GM19025 (cell line): ENCODE measurements around the gene MATR3.
"Not testable (repeated sequence)": the region's sequence is repeated elsewhere in the genome, so short reads cannot be mapped to it uniquely, and the experiment has no call there.

Experiments
- ATAC-seq: cut with Tn5 transposase; IDR thresholded peaks from one replicate; pipeline ENCODE4 v1.9.1; 2021; ENCODE audit warnings: mild to moderate bottlenecking, low read depth, moderate library complexity; ENCODE audit not compliant: unreplicated experiment

The MATR3 gene

DNA sequence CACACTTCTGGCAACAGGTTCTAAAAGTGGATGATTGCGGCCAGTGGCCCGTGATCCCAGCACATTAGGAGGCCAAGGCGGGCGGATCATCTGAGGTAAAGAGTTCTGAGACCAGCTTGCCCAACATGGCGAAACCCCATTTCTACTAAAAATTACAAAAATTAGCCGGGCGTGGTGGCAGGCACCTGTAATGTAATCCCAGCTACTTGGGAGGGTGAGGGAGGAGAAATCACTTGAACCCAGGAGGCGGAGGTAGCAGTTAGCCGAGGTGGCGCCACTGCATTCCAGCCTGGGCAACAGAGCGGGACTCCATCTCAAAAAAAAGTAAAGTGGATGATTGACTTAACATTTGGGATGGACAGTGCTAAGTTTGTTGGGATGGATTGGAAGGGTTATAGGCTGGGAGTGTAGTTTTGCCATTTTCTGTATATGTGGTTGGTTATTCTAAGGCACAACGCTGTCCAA lies 3.4 kb downstream of the MATR3 start:
- ATAC-seq, result no peak

DNA sequence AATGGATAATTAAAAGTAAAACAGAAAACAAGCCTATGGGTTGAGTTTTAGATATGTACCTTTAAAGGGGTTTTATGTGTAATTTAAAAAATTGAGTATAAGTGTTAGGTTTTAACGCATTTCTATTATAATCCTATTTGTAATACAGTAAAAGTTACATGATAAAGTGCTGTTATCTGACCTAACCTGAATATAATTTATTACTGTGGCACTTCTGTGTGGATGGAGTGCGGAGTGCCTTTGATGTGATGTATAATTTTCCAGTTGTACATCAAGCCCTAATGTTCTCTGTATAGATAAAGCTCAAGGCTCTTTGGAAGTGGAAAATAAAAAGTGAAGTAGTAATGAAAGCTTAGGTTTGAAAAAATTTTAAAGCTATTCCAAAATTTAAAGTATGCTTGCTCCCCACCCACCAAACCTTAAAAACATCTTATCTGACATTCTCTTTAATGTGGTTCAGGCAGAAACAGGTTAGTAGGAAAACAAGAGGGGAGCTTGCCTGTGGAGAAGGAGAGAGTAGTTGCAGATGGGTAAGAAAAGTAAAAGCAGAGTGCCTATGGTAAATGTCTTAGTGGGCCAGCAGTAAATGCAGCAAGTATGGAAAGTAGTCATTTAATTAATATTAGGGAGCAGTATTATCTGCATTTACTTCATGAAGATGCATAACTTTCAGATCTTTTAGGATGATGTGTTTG lies 4.0 kb downstream of the MATR3 start:
- no peak for ATAC-seq

DNA sequence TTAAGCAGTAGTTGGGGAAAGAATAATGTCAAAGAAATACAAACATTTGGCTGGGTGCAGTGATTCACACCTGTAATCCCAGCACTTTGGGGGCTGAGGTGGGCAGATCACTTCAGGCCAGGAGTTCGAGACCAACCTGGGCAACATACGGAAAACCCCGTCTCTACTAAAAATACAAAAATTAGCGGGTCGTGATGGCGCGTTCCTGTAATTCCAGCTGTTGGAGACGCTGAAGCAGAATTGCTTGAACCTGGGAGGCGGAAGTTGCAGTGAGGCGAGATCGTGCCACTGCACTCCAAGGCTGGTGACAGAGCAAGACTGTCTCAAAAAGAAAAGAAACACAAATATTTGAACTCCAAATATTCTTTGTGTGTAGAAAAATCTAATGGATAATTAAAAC lies 4.7 kb downstream of the MATR3 start:
- ATAC-seq, result no peak

DNA sequence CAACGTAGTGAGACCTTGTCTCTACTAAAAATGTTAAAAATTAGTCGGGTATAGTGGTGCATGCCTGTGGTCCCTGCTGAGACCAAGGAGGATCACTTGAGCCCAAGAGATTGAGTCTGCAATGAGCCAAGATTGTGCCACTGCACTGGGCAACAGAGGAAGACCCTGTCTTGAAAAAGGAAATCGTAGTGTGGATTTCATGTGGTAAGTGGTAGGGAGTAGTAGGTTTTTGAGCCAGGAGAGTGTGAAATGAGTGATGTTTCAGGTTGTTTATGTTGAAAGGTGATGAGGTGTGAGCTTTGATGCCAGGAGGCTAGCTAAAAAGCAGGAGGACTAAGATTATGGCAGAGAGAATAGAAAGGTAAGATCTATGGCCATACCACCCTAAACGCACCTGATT lies 5.9 kb downstream of the MATR3 start:
- no peak for ATAC-seq

- no peak for ATAC-seq
Observed at GRCh38 chr5:139301808-139302499, 8.4 kb downstream of the MATR3 start.

- no peak for ATAC-seq
Observed at GRCh38 chr5:139304391-139305324, 11.1 kb downstream of the MATR3 start.

GRCh38 chr5:139306197-139306596 lies 12.7 kb downstream of the MATR3 start:
- no peak for ATAC-seq

DNA sequence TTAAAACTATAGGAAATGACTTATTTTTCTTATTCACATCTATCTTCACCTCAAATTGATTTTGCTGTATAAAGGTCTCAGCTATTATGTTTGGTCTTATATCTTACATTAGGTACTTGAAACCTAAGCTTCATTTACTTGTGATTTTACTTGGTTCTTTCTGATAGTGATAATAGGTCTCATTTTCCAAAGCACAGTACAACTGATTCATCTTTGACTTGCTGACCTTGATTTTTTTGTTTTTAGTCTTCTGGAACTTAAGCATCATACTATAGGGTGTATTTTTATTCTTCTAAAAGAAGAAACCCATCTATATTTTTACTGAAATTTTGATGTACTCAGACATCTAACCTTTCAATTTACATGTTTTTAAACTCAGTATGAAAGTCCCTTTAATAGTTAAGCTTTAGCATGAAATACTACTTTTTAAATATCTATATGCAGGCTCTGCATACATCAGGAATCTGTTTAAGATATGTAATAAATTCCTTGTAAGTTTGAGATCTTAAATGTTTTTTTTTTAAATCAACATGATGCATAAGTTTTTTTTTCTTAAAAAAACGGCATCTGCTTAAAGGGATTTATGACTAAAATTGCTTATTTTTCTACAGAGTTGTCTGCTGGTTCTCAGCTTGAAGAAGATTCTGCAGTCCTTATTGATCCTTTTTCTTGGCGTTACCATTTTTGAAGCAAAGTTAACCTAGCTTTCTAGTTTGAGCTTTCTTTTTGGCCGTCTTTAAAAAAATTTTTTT lies 13.3 kb downstream of the MATR3 start:
- no peak for ATAC-seq

DNA sequence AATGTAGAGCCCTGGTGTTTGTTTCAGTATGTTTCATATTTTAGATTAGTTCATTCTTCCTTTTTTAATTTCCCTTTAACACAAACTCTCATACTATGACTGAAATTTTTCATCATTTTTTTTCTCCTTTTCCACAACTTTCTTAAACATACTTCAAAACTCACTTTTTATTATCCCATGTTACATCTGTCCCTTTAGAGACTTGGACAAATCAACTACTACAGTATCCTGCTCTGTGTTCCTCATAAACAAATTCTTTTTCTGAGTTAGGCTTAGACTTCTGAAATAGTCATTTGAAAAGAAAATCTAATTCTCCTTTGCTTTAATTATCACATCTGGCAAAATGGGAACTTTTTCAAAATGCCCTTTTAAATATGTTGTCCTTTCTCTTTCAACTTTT lies 15.3 kb downstream of the MATR3 start:
- ATAC-seq, result no peak

DNA sequence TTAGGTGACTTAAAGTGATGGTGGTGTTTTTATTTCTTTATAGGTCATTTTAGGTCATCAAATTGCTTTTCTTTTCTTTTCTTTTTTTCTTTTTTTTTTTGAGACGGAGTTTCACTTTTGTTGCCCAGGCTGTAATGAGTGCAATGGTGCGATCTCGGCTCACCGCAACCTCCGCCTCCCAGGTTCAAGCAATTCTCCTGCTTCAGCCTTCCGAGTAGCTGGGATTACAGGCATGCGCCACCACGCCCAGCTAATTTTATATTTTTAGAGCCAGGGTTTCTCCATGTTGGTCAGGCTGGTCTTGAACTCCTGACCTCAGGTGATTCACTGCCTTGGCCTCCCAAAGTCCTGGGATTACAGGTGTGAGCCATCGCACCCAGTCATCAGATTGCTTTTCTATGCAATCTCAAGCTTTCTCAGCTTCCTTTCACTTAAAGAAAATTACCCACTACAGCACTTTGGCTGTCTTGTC lies 17.2 kb downstream of the MATR3 start:
- not testable (repeated sequence) for ATAC-seq

DNA sequence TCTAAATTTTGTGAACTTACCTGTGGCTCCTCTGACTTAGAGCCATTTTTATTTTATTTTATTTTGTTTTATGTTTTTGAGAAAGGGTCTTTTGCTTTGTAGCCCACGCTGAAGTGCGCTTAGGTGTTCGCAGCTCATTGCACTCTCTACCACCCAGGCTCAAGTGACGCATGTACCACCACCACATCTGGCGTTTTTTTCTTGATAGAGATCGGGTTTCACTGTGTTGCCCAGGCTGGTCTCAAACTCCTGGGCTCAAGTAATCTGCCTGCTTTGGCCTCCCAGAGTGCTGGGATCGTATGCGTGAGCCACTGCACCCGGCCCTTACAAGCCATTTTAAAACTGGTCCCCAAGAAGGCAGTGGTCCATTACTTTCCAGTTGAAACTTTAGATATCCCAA lies 18.5 kb downstream of the MATR3 start:
- ATAC-seq, result no peak

GRCh38 chr5:139314276-139314675 lies 20.7 kb downstream of the MATR3 start:
- ATAC-seq, result no peak

- ATAC-seq, result no peak
Observed at GRCh38 chr5:139315056-139315615, 21.6 kb downstream of the MATR3 start.

GRCh38 chr5:139335811-139336210 lies 42.3 kb downstream of the MATR3 start:
- ATAC-seq, result no peak

DNA sequence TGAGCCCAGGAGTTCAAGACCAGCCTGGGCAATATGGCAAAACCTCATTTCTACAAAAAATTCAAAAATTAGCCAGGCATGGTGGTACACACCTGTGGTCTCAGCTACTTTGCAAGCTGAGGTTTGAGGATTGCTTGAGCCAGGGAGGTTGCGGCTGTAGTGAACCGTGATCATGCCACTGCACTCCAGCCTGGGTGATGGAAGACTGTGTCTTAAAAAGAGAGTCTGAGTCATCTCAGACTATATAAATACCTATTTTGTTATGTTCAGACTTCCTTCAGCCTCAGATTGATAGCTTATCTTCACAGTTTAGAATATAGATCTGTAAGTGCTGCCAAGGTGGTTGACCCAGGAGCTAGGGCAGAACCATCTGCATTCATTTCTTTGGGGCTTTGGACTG lies 46.5 kb downstream of the MATR3 start:
- no peak for ATAC-seq

- ATAC-seq, result no peak
Observed at GRCh38 chr5:139341187-139341688, 47.7 kb downstream of the MATR3 start.

DNA sequence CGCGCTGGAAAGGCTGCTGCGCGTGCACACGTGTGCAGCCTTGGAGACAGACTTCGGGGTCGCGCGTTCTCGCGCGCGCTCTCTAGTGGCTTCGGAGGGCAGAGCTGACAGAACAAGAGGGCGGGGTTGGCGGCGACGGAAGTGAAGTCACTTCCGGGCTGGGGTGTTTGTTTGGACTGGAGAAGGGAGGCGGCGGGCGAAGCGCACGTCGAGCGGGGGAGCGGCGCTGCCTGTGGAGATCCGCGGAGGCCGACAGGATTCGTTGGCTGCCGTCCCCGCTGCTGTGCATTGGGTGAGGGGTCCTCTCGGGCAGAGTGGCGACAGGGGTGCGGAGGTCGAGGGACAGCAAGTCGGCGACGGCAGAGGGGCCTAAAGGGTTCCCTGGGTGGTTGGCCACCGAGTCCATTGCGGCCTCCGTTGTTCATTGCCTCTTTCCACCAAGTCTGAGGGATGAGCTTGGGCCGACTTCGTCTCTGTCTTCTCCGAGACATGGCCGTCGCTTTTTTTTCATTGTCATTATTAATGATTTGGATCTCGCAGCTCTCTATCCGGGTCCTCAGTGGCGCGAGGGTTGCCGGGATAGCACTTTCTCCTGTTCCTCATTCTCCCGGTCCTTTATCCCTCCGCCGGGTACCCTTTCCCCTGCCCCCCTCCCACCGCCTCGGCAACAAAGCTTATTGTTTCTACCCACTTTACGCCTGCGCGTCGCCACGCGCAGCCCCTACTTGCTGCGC lies 48.3 kb downstream of the MATR3 start, which contains the start of gene PAIP2:
PAIP2 (plus strand) TSS at position 166 of the 734 bp plus-strand sequence. CDS start 21,931 bp downstream, outside the sequence.
- ATAC-seq, result peak; percentile 90

DNA sequence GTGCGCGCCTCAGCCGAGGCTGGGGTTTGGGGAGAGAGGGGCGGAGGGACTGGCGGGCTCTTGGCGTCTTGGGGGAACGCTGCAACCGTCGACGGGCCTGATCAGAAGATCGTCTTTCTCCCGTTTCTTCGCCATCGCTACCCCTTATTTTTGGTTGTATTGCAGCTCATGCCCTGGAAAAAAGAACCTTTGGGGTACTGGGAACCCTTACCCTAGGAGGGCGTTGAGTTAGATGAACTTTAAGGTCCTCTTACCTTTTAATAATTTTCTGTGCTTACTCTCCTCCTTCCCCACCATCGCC lies 48.8 kb downstream of the MATR3 start:
- peak; percentile 32 for ATAC-seq

- ATAC-seq, result no peak
Observed at GRCh38 chr5:139343476-139343875, 49.9 kb downstream of the MATR3 start.
